ENCODE results near the gene TRAPPC10. TPM values are rescaled to one million over a fixed set of nuclear protein-coding genes. Genes with fewer than 3 reads are reported as not detected.

TRAPPC10 gene
- total RNA-seq, 1 donor from 2014 or later, result 20.0 TPM

GRCh38 chr21:44067011-44067839, 55.1 kb downstream of the TRAPPC10 start:
- TF ChIP-seq CTCF (conservative IDR thresholded peaks at IDR 0.05; ENCODE audit: low read depth, low read length), result peak; percentile 38
- no peak for DNase-seq (ENCODE audit: low read depth)

GRCh38 chr21:44070391-44070790, 58.3 kb downstream of the TRAPPC10 start:
- TF ChIP-seq CTCF (conservative IDR thresholded peaks at IDR 0.05; ENCODE audit: low read depth, low read length), result no peak

More at GRCh38 chr21:44067011-44067839, 55.1 kb downstream of the TRAPPC10 start:
- no peak overlapping the region for H3K4me3 ChIP-seq (ENCODE audit: low read depth, low read length)

GRCh38 chr21:44071359-44072104, 59.4 kb downstream of the TRAPPC10 start:
- H3K4me3 ChIP-seq (ENCODE audit: low read depth, low read length), result no peak overlapping the region
- DNase-seq (ENCODE audit: low read depth), result no peak
- TF ChIP-seq CTCF (conservative IDR thresholded peaks at IDR 0.05; ENCODE audit: low read depth, low read length), result peak; percentile 5

More at GRCh38 chr21:44070391-44070790, 58.3 kb downstream of the TRAPPC10 start:
- DNase-seq (ENCODE audit: low read depth), result no peak
- no peak overlapping the region for H3K4me3 ChIP-seq (ENCODE audit: low read depth, low read length)

GRCh38 chr21:44072111-44072510, 60.0 kb downstream of the TRAPPC10 start:
- no peak for TF ChIP-seq CTCF (conservative IDR thresholded peaks at IDR 0.05; ENCODE audit: low read depth, low read length)
- DNase-seq (ENCODE audit: low read depth), result no peak
- H3K4me3 ChIP-seq (ENCODE audit: low read depth, low read length), result no peak overlapping the region

GRCh38 chr21:44074315-44074958, 62.3 kb downstream of the TRAPPC10 start:
- no peak for TF ChIP-seq CTCF (conservative IDR thresholded peaks at IDR 0.05; ENCODE audit: low read depth, low read length)
- DNase-seq (ENCODE audit: low read depth), result no peak
- no peak overlapping the region for H3K4me3 ChIP-seq (ENCODE audit: low read depth, low read length)

- DNase-seq (ENCODE audit: low read depth), result no peak
- TF ChIP-seq CTCF (conservative IDR thresholded peaks at IDR 0.05; ENCODE audit: low read depth, low read length), result no peak
- H3K4me3 ChIP-seq (ENCODE audit: low read depth, low read length), result no peak overlapping the region
Measured at GRCh38 chr21:44076316-44076715, 64.2 kb downstream of the TRAPPC10 start.
